IMR-90 (cell line): ENCODE results near the gene GRIA3. TPM values are rescaled to one million over a fixed set of nuclear protein-coding genes. Genes with fewer than 3 reads are reported as not detected.

Source experiments
- ATAC-seq: fragments of 200-7000 bp; cut with Tn5 transposase; 2 replicates; pipeline ENCODE4 v1.9.1; 2020; ENCODE audit warnings: low read depth, mild to moderate bottlenecking, moderate library complexity
- BruUV-seq: library from RNA; stranded (reverse); fragments of 400-500 nt; replicated peaks from 2 replicates; lab custom pipeline; 2021; lab: Mats Ljungman, UMichigan
- CTCF ChIA-PET: fragments of 300-600 bp; formaldehyde crosslinking; extraction: SDS; loops from one replicate; lab custom pipeline; 2021; ENCODE audit warnings: antibody characterized with exemption; lab: Yijun Ruan, JAX
- POLR2A ChIA-PET: fragments of 300-600 bp; sonication (Branson Sonifier 250); formaldehyde crosslinking; loops from one replicate; lab custom pipeline; 2022; ENCODE audit warnings: antibody characterized with exemption; ENCODE audit not compliant: unreplicated experiment; lab: Charles Lee
- DNase-seq: peaks from one replicate; pipeline ENCODE4 v3.0.0; 2013
- H2AFZ ChIP-seq: replicated peaks from 2 replicates; pipeline ENCODE3; 2013; ENCODE audit warnings: low read length, mild to moderate bottlenecking; ENCODE audit not compliant: poor library complexity
- H2AK5ac ChIP-seq: 2 replicates; pipeline ENCODE4 v1.6.1; 2013; ENCODE audit warnings: low read depth, low read length, inconsistent platforms
- H2AK9ac ChIP-seq: replicated peaks from 2 replicates; pipeline ENCODE3; 2013; ENCODE audit warnings: mild to moderate bottlenecking, low read depth, low read length, moderate library complexity; ENCODE audit not compliant: poor library complexity
- H2BK120ac ChIP-seq: 2 replicates; pipeline ENCODE4 v1.6.1; 2013; ENCODE audit warnings: low read depth, low read length, inconsistent platforms
- H2BK15ac ChIP-seq: 3 replicates; pipeline ENCODE4 v1.6.1; 2013; ENCODE audit warnings: low read depth, low read length, inconsistent platforms
- H2BK20ac ChIP-seq: 2 replicates; pipeline ENCODE4 v1.6.1; 2013; ENCODE audit warnings: low read depth, mild to moderate bottlenecking, inconsistent platforms, low read length, moderate library complexity
- H2BK5ac ChIP-seq: 2 replicates; pipeline ENCODE4 v1.6.1; 2013; ENCODE audit warnings: mild to moderate bottlenecking, low read depth, low read length, inconsistent platforms; ENCODE audit not compliant: poor library complexity, severe bottlenecking
- H3K14ac ChIP-seq: replicated peaks from 2 replicates; pipeline ENCODE4 v1.6.1; 2013; ENCODE audit warnings: low read depth, low read length, inconsistent platforms
- H3K18ac ChIP-seq: 2 replicates; pipeline ENCODE4 v1.6.1; 2013; ENCODE audit warnings: low read depth, low read length, control low read depth
- H3K23ac ChIP-seq: 2 replicates; pipeline ENCODE4 v1.6.1; 2013; ENCODE audit warnings: low read depth, low read length, inconsistent platforms
- H3K27ac ChIP-seq: 2 replicates; pipeline ENCODE4 v1.5.1; 2013; ENCODE audit warnings: mild to moderate bottlenecking, control low read depth, low read length; ENCODE audit not compliant: insufficient read depth
- H3K27me3 ChIP-seq: 2 replicates; pipeline ENCODE4 v1.6.1; 2013; ENCODE audit warnings: low read length; ENCODE audit not compliant: control insufficient read depth, insufficient read depth
- H3K36me3 ChIP-seq: 2 replicates; pipeline ENCODE4 v1.6.1; 2013; ENCODE audit warnings: low read length, mixed read lengths; ENCODE audit not compliant: control insufficient read depth, insufficient read depth
- H3K4ac ChIP-seq: 2 replicates; pipeline ENCODE4 v1.6.1; 2013; ENCODE audit warnings: low read depth, low read length, inconsistent platforms
- H3K4me1 ChIP-seq: 2 replicates; pipeline ENCODE4 v1.6.1; 2013; ENCODE audit warnings: low read length, mixed read lengths; ENCODE audit not compliant: control insufficient read depth, insufficient read depth
- H3K4me2 ChIP-seq: 2 replicates; pipeline ENCODE4 v1.6.1; 2013; ENCODE audit warnings: low read depth, mild to moderate bottlenecking, control low read depth, low read length, moderate library complexity
- H3K4me3 ChIP-seq: 2 replicates; pipeline ENCODE4 v1.5.1; 2013; ENCODE audit warnings: low read depth, mild to moderate bottlenecking, control low read depth, low read length, moderate library complexity; ENCODE audit not compliant: insufficient read depth
- H3K56ac ChIP-seq: 2 replicates; pipeline ENCODE4 v1.6.1; 2013; ENCODE audit warnings: low read length, inconsistent platforms; ENCODE audit not compliant: insufficient read depth; ENCODE audit errors: extremely low read depth
- H3K79me1 ChIP-seq, 2 experiments: 2 replicates each; pipeline ENCODE4 v1.6.1; 2013; ENCODE audit warnings: low read length in 2 of 2, inconsistent platforms in 1 of 2, low read depth in 1 of 2
- H3K9ac ChIP-seq: 2 replicates; pipeline ENCODE4 v1.6.1; 2013; ENCODE audit warnings: low read depth, low read length, control low read depth
- H3K9me1 ChIP-seq: 2 replicates; pipeline ENCODE4 v1.6.1; 2013; ENCODE audit warnings: low read length, inconsistent platforms; ENCODE audit not compliant: insufficient read depth
- H3K9me3 ChIP-seq: 2 replicates; pipeline ENCODE4 v1.6.1; 2013; ENCODE audit warnings: low read length; ENCODE audit not compliant: control insufficient read depth, insufficient read depth
- H4K20me1 ChIP-seq: 2 replicates; pipeline ENCODE4 v1.6.1; 2013; ENCODE audit warnings: low read length, inconsistent platforms; ENCODE audit not compliant: insufficient read depth
- H4K5ac ChIP-seq: 2 replicates; pipeline ENCODE4 v1.6.1; 2013; ENCODE audit warnings: mild to moderate bottlenecking, low read depth, low read length, control low read depth
- H4K8ac ChIP-seq, 2 experiments: 2 replicates each; pipeline ENCODE4 v1.6.1; 2013; ENCODE audit warnings: low read depth in 2 of 2, low read length in 2 of 2, control low read depth in 1 of 2, inconsistent platforms in 1 of 2
- H4K91ac ChIP-seq: 2 replicates; pipeline ENCODE4 v1.6.1; 2013; ENCODE audit warnings: low read depth, low read length, inconsistent platforms; ENCODE audit not compliant: insufficient read depth
- BHLHE40 ChIP-seq: fragments of 150-350 bp; IDR thresholded peaks from 2 replicates; pipeline ENCODE4 v1.6.1; 2016; ENCODE audit warnings: mild to moderate bottlenecking, low read depth, low read length
- CEBPB ChIP-seq: IDR thresholded peaks from 2 replicates; pipeline ENCODE4 v1.6.1; 2012; ENCODE audit warnings: low read depth, low read length, improper control_type of control experiment
- CHD1 ChIP-seq: IDR thresholded peaks from 2 replicates; pipeline ENCODE4 v1.6.1; 2012; ENCODE audit warnings: low read depth, low read length, improper control_type of control experiment
- CTCF ChIP-seq: conservative IDR thresholded peaks from 2 replicates; pipeline ENCODE4 v1.5.1; 2012; ENCODE audit warnings: mild to moderate bottlenecking, low read depth, low read length, improper control_type of control experiment
- ELK1 ChIP-seq: fragments of 150-350 bp; IDR thresholded peaks from 2 replicates; pipeline ENCODE4 v1.6.1; 2016; ENCODE audit warnings: low read depth, mild to moderate bottlenecking, low read length, moderate library complexity, borderline replicate concordance
- FOS ChIP-seq: fragments of 150-350 bp; IDR thresholded peaks from 2 replicates; pipeline ENCODE4 v1.6.1; 2016; ENCODE audit warnings: low read depth, low read length
- MAFK ChIP-seq: IDR thresholded peaks from 2 replicates; pipeline ENCODE4 v1.6.1; 2012; ENCODE audit warnings: low read depth, low read length, improper control_type of control experiment
- MAZ ChIP-seq: IDR thresholded peaks from 2 replicates; pipeline ENCODE4 v1.6.1; 2012; ENCODE audit warnings: low read depth, mild to moderate bottlenecking, low read length, improper control_type of control experiment, moderate library complexity, borderline replicate concordance
- MXI1 ChIP-seq: IDR thresholded peaks from 2 replicates; pipeline ENCODE4 v1.6.1; 2012; ENCODE audit warnings: low read depth, mild to moderate bottlenecking, low read length, moderate library complexity, borderline replicate concordance
- NFE2L2 ChIP-seq: fragments of 150-350 bp; IDR thresholded peaks from 2 replicates; pipeline ENCODE4 v1.6.1; 2016; ENCODE audit warnings: low read depth, mild to moderate bottlenecking, low read length
- POLR2A ChIP-seq: IDR thresholded peaks from 2 replicates; pipeline ENCODE4 v1.6.1; 2012; ENCODE audit warnings: mild to moderate bottlenecking, low read depth, low read length
- RAD21 ChIP-seq: IDR thresholded peaks from 2 replicates; pipeline ENCODE4 v1.6.1; 2012; ENCODE audit warnings: low read length, improper control_type of control experiment
- RCOR1 ChIP-seq: IDR thresholded peaks from 2 replicates; pipeline ENCODE4 v1.6.1; 2012; ENCODE audit warnings: mild to moderate bottlenecking, low read length, improper control_type of control experiment; ENCODE audit not compliant: insufficient replicate concordance
- RFX5 ChIP-seq: IDR thresholded peaks from 2 replicates; pipeline ENCODE4 v1.8.0; 2012; ENCODE audit warnings: low read depth, mild to moderate bottlenecking, low read length, moderate library complexity
- SMC3 ChIP-seq: fragments of 150-350 bp; IDR thresholded peaks from 2 replicates; pipeline ENCODE4 v1.6.1; 2016; ENCODE audit warnings: low read depth, mild to moderate bottlenecking, antibody characterized with exemption, low read length, moderate library complexity
- USF2 ChIP-seq: fragments of 150-350 bp; IDR thresholded peaks from 2 replicates; pipeline ENCODE4 v1.6.1; 2017; ENCODE audit warnings: mild to moderate bottlenecking, antibody characterized with exemption, low read length, low read depth
- WGBS, 2 experiments: methylation state at CpG; one replicate each; pipeline versions ENCODE4 v1.1.5 to v1.1.7; 2013; ENCODE audit warnings: missing lambda C conversion rate in 2 of 2; ENCODE audit not compliant: insufficient read length in 1 of 2; ENCODE audit errors: extremely low coverage in 2 of 2; 5-methylcytosine and 5-hydroxymethylcytosine counted together
- dilution Hi-C: fragments of 300-500 bp; cut with HindIII; formaldehyde crosslinking; loops from one replicate; pipeline ENCODE4 v1.14.3; 2018; ENCODE audit warnings: low sequenced_read_pairs; ENCODE audit not compliant: unreplicated experiment
- in situ Hi-C: fragments of 300-500 bp; cut with MboI; formaldehyde crosslinking; loops from 3 replicates; pipeline ENCODE4 v1.14.3; 2019; ENCODE audit warnings: low sequenced_read_pairs, inconsistent platforms, mixed read lengths
- intact Hi-C: fragments of 100-400 bp; cut with micrococcal nuclease; formaldehyde crosslinking; loops from 2 replicates; pipeline ENCODE4 v1.10.0; 2022
- polyA plus RNA-seq, 3 experiments: library from polyadenylated mRNA; depleted of rRNA; stranded (reverse); fragments of >200 nt; gene quantifications; 2 replicates each; pipeline ENCODE4 v1.2.3, GENCODE V29; 2012; ENCODE audit warnings: low replicate concordance in 1 of 3
- total RNA-seq: library from RNA; depleted of rRNA; stranded (reverse); fragments of >200 nt; gene quantifications from 2 replicates; pipeline ENCODE4 v1.2.3, GENCODE V29; 2012

GRIA3 gene
- total and polyA plus RNA-seq, 2 of the 4 experiments (the other 2 are of a cell fraction): not detected

- no peak overlapping the region for H4K91ac ChIP-seq
- no peaks in the 10 kb centered on the region for H3K9me3 ChIP-seq
- dilution Hi-C loops (no loop called here), intact Hi-C loops (no loop called here), in situ Hi-C loops (no loop called here)
- no peak overlapping the region for H3K18ac ChIP-seq
- H3K4me2 ChIP-seq: no peak overlapping the region
- H2AK9ac ChIP-seq: no peak overlapping the region
- no peaks in the 10 kb centered on the region for H4K20me1 ChIP-seq
- H4K8ac ChIP-seq: no peak overlapping the region
- no peaks in the 10 kb centered on the region for H3K4me1 ChIP-seq
- H4K5ac ChIP-seq: no peak overlapping the region
- no peak overlapping the region for H2AFZ ChIP-seq
- H3K23ac ChIP-seq: no peak overlapping the region
- POLR2A ChIA-PET: no interaction called here
- no peak overlapping the region for H3K4ac ChIP-seq
- H3K27me3 ChIP-seq: no peaks in the 10 kb centered on the region
- H3K9me1 ChIP-seq: no peaks in the 10 kb centered on the region
- no peaks in the 10 kb centered on the region for H3K79me1 ChIP-seq
- no CpG with 5 or more reads among the region's 1 CpG for WGBS, 2 experiments
- H3K4me3 ChIP-seq: no peak overlapping the region
- no peak overlapping the region for H2BK15ac ChIP-seq
- TF ChIP-seq RAD21 (no peak), CEBPB (no peak), CTCF (no peak), MAFK (no peak), ELK1 (no peak), CHD1 (no peak), NFE2L2 (no peak), RFX5 (no peak), MAZ (no peak), RCOR1 (no peak), BHLHE40 (no peak), POLR2A (no peak), USF2 (no peak), FOS (no peak), SMC3 (no peak), MXI1 (no peak)
- no peak overlapping the region for H3K9ac ChIP-seq
- no peak overlapping the region for H3K14ac ChIP-seq
- no peak overlapping the region for H2BK20ac ChIP-seq
- ATAC-seq: no peak
- no peak overlapping the region for H2BK120ac ChIP-seq
- no peaks in the 10 kb centered on the region for H3K36me3 ChIP-seq
- no TSS peak for BruUV-seq
- DNase-seq: peak; percentile 5
- no peak overlapping the region for H2BK5ac ChIP-seq
- no peak overlapping the region for H2AK5ac ChIP-seq
- H3K56ac ChIP-seq: no peak overlapping the region
- CTCF ChIA-PET: no interaction called here
- no peak overlapping the region for H3K27ac ChIP-seq
These were observed 304.9 kb downstream of the GRIA3 start for GRCh38 chrX:123489011-123489410.
